Activated CD4-positive, alpha-beta T cell treated with anti-CD3 and anti-CD28 coated beads for 1 hour (primary cell): ENCODE measurements around the gene POLK.
"Not testable (repeated sequence)": the region's sequence is repeated elsewhere in the genome, so short reads cannot be mapped to it uniquely, and the experiment has no call there.

ENCODE experiments used
- DNase-seq: peaks from one replicate; pipeline ENCODE4 v3.0.0-alpha.2; 2020

The POLK gene

DNA sequence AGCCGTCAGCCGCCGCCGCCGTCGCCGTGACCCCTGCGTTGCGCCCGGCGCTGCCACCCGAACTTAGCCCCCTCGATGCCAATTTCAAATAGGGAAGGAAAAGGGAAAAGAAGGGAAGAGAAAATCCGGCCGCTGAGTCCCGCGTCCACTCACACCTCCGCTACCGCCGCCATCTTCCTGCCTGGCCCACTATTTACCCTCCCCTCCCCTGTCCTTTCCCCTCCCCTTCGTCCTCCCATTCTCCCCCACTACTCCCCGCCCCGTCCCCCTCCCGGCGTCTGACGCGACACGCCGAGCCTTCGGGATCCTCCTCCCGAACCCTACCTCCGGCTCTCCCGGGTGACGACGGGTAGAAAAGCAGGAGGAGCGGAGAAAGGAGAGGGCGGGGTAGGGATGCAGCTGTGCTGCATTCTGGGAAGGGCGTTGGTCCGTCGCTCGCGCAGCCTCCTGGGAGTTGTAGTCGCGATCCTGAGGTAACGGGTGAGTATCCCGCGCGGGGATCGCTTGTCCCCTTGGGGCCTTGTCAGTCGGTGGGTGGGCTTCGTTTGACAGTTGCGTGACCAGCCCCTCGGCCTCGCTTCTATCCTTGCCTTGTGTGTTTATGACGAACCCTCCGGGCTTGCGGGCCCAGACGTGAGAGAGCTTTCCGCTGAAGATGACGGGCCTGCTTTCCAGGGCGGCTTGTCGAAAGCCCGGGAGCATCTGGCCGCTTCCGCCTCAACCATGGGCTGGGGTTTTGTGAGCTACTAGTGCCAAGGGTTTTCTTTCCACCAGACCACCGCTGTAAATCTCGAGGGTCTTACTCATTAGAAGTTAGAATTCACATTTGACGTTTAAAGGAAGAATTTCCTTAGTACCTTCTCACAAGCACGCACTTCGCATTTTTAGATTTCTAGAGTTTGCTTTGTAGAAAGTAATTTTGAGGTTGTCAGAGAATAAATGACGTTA is at the start of gene POLK, which contains the start of gene CERT1:
Gene POLK (plus strand): TSS at position 457 of the 948 bp plus-strand sequence.
Gene CERT1 (minus strand): TSS at position 195 of the 948 bp plus-strand sequence. CDS start 422 bp downstream, outside the sequence.
- peak; percentile 87 for DNase-seq

DNA sequence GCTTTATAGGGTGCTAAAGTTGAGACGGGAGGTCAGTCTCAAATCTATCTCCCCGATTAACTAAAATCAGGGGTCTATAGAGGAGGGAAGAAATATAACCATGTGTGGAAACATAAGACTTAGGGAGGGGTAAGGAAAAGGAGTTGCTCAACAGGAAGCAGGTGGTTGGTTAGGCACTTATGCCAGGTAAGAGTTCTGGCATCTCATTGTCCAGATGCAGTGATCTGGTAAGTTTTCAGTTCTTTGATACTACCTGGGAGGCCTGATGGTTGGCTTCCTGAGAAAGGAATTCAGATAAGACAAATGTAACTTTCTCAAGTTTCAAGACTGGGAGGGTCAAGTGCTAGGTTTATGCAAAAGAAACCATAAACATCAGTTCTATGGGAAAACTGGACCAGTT is 48.0 kb upstream of the POLK start:
- no peak for DNase-seq

DNA sequence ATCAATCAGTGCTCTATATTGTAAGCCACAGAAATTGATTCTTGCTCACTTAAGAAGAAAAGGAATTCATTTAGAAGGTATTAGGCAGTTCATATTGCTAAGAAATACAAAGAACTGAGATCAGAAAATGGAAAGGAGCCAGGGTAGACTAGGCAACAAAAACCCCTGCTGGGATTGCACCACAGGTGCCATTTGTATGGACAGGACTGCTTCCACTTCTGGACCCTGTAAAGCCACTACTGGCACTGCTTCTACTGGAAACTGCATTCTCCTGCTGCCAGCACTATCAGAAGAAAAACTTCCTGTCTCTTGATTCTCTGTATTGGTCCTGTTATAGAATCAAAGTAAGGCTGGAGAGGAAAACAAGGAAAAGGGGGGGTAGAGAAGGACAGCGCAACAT is 46.2 kb upstream of the POLK start:
- DNase-seq: no peak

DNA sequence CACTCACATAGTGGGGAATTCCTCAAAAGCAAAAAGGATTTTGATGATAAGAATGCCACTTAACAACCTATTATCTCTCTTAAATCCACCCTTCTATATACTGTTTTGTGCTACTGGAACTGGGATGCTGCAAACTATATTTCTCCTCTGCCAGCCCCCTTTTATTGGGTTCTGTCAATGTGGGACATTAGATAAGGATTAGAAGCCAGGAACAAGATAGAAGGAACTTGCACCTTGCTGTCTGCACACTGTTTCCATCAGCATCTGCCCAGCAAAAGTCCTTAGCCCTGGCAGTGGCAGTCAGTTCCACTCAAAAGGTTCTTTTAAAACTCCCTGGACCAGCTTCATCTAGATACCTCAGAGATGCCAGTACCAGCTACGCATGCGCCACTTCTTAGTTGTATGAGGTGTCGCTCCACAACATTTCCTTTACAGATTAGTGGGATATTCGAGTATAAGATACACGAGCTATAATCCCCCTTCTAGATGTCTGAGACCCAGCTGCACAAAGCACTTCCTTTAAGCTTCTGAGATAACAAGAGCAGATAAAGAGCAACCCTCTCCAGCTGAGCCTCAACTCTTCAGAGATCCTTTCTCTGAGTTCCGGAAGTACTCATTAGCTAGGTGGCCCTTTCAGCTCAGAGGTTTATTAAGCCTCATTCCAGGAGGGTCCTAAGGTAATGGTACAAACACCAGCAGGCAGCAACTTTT is 45.5 kb upstream of the POLK start:
- no peak for DNase-seq

DNA sequence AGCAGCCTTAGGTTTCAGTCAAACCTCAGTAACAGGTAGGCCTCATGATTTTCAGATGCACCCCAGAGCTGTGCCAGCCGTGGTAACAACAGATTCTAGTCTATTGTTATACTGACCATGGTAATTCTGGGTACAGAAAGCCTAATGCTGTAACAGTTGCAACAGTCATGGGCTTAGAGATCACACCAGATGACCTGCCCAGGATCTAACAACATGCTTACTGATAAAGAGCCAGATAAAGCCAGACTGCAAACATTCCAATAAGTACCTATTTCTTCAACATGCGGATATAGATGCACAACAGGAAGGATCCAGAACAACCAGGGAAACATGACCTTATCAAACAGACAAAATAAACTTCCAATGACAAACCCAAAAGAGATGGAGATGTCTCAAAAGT is 43.1 kb upstream of the POLK start:
- no peak for DNase-seq

DNA sequence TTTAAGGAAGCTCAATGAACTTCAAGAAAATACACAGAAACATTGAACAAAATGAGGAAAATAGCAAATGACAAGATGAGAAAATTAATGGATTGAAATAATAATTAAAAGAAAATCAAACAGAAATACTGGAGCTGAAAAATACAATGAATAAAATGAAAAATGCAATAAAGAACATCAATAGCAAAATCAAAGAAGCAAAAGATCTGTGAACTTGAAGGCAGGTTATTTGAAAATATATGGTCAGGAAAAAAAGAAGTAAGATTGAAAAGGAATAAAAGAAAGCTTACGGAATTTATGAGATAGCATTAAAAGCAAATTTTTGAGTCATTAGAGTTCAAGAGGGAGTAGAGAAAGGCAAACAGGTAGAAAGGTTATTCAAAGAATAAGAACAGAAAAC is 42.7 kb upstream of the POLK start:
- DNase-seq: no peak

DNA sequence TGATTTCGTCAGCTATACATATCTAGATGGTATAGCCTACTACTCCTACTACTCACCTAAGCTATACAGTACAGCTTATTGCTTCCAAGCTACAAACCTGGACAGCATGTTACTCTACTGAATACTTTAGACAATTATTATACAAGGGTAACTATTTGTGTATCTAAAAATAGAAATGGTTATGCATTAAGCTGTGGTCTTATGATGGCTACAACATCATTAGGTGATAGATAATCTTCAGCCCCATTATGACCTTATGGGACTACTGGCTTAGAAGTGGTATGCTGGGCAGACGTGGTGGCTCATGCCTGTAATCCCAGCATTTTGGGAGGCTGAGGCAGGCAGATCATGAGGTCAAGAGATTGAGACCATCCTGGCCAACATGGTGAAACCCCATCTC is 40.5 kb upstream of the POLK start:
- DNase-seq: no peak

DNA sequence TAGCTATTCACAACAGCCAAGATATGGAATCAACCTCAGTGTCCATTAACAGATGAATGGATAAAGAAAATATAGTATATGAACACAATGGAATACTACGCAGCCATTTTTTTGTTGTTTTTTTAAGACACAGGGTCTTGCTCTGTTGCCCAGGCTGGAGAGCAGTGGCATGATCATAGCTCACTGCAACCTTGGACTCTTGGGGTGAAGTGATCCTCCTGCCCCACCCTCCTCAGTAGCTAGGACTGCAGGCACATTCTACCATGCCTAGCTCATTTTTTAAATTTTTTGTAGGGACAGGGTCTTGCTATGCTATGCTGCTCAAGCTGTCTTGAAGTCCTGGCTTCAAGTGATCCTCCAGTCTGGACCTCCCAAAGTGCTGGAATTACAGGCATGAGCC is 38.7 kb upstream of the POLK start:
- DNase-seq: no peak

DNA sequence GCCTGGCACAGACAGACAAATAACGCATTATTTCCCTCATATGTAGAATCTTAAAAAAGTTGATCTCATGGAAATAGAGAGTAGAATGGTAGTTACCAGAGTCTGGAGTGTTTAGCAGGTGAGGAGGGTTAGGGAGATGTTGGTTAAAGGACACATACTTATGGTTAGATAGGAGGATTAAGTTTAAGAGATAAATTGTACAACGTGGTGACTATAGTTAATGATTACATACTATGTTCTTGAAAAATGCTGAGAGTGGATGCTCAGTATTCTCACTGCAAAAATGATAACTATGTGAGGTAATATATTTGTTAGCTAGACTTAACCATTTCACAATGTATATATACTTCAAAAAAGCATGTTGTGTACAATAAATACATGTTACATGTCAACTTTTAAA is 38.2 kb upstream of the POLK start:
- no peak for DNase-seq

DNA sequence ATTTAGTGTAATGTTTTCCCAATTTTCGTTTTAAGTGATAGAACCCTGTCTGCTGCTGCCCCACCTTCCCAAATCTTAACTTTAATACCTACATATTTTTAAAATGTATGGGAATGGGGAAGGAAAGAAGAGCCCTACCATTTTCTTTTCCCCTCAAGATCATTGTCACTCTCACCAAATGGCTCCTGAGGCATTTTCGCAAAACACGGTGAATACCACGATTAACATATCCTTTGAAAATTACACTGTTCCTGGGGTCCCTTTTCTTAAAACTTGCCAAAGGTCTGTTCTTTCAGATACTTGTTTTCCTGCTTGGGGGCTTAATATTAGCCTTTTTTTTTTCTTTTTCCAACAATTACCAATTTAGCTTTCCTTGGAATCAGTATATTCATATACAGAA is 36.3 kb upstream of the POLK start:
- DNase-seq: no peak

DNA sequence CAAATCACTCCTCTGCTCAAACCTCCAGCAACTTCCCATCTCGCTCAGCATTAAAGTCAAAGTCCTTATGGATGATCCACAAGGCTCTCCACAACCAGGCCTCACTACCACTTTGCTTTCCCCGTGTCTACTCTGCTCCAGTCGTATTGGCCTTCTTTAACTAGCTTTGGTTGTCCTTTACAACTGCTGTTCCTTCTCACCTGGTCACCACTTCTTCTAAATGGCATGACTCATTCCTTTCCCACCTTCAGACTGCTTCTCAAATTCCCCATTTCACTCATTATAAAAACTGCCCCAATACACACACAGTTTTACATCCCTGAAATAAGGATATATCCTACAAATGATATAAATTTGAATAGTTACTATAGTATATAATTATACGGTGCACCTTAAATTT is 30.7 kb upstream of the POLK start:
- no peak for DNase-seq

DNA sequence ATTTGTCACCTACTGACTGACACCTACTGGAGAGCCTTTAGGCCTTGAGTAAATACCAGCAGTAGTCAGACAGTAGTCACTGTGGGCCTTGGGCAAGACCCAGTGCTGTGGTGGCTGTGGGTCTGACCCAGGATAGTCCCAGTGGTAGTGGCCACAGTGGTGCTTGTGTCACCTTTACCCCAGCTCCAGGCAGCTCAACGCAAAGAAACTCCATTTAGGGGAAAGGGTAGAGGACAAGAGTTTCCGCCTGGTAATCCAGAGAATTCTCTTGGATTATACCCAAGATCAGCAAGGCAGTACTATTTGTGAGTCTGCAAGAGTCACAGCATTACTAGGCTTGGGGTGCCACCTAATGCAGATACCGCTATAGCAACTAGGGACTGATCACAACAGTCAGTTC is 29.2 kb upstream of the POLK start:
- DNase-seq: no peak

DNA sequence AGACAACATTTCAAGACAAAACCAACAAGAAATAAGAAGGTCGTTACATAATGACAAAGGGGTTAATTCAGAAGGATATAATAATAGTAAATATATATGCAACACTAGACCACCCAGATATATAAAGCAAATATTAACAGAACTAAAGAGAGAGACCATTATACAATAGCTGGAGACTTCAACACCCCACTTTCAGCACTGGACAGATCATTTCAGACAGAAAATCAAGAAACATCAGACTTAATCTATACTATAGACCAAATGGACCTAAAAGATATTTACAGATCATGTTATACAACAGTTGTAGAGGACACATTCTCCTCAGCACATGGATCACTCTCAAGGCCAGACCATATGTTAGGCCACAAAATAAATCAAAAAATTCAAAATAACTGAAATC is 27.1 kb upstream of the POLK start:
- DNase-seq: no peak

DNA sequence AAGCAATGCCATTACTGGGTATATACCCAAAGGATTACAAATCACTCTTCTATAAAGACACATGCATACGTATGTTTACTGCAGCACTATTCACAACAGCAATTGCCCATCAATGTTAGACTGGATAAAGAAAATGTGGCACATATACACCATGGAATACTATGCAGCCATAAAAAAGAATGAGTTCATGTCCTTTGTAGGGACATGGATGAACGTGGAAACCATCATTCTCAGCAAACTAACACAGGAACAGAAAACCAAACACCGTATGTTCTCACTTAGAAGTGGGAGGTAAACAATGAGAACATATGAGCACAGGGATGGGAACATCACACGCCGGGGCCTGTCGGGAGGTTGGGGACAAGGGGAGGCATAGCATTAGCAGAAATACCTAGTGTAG is 21.8 kb upstream of the POLK start:
- not testable (repeated sequence) for DNase-seq

DNA sequence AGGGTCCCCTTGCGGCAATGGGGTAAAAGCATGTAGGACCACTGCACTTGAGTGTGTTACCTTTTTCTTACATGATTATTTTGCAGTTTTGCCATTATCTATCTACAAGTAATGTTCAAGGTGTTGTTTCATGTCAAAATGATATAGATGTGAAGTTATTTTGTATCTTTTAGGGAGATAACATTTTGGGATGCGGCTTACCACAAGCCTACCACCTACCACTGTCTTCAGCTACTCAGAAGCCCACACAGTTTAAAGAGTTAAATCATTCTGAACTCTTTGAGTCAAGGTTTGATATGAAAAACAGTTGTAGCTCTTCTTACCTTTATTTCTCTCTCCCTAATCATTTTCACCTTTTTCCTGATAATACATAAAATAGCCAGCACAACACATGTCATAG is 20.1 kb upstream of the POLK start:
- no peak for DNase-seq

DNA sequence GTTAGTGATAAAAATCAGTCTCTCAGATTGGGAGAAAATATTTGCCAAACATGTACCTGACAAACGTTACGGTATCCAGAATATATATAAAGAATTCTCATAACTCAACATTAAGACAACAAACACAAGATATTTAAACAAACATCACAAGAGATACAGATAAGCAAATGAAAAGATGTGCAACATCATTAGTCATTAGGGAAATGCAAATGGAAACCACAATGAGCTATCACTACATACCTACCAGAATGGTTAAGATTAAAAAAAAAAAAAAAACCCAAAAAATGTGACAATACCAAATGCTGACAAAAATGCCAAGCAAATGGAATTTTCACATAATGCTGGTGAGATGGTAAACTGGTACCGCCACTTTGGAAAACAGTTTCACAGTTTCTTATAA is 15.7 kb upstream of the POLK start:
- DNase-seq: no peak

DNA sequence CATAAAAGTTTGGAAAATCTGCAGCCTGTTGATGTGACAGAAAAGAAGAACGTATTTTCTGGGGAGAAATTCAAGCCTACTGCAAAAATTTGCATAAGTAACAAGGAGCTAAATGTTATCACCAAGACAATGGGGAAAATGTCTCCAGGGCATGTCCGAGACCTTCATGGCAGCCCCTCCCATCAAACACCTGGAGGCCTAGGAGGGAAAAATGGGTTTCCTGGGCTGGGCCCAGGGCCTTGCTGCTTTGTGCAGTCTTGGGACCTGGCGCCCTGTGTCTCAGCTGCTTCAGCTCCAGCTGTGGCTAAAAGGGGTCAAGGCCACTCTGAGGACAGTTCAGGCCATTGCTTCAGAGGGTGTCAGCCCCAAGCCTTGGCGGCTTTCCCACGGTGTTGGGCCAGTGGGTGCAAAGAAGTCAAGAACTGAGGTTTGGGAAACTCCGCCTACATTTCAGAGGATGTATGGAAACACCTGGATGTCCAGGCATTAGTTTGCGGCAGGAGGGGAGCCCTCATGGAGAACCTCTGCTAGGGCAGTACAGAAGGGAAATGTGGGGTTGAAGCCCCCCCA is 13.4 kb upstream of the POLK start:
- no peak for DNase-seq

DNA sequence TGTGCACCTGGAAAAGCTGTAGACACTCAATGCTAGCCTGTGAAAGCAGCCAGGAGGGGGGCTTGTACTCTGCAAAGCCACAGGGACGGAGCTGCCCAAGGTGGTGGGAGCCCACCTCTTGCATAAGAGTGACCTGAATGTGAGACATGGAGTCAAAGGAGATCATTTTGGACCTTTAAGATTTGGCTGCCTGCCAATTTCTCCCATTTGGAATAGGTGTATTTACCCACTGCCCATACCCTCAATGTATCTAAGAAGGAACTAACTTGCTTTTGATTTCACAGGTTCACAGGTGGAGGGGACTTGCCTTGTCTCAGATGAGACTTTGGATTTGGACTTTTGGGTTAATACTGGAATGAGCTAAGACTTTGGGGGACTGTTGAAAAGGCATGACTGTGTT is 12.8 kb upstream of the POLK start:
- not testable (repeated sequence) for DNase-seq

DNA sequence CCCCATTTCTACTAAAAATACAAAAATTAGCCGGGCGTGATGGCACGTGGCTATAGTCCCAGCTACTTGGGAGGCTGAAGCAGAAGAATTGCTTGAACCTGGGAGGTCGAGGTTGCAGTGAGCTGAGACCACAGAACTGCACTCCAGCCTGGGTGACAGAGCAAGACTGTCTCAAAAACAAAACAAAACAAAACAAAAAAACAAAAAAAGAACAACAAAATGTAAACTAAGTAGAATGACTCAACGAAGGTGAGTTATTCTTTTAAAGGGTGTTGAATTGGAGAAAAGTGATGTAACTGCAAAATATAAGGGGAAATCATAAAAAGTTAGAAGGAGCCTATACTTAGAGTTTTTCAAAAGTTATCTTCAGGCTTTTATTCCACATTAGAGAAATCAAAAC is 6.6 kb upstream of the POLK start:
- DNase-seq: not testable (repeated sequence)

DNA sequence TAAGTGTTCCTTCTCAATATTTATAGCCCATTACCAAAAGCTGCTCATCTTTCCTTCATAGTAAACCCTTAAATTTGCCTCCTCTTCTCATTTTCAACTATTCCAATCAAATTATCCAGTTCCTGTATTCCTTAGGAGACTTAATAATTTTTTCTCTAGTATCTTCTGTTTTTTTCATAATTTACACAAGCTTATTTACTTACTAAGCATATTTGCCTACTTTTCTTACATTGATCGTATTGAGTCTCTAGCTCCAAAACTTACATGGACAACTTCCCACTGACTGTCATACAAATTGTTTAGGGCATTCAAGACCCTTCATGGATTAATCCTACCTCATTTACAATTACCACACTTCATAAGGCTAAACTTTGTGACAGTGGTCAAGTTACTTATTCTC is 3.9 kb upstream of the POLK start:
- no peak for DNase-seq

DNA sequence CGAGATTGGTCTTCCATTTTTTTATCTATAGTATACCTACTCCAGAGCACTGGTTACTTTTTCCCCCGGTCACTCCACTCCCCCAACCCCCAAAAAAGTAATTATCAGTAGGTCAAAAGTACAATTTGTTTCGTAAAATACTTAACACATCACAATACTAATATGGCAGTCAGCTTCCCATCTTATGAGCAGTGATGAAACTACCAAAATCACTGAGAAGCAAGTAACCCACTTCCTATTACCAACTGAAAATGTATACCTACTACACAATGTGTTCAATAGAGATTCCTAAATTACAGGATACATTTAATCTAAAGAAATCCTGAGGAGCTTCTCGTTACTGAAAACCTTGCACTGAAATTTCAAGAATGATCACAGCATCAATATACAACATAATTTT is 2.1 kb upstream of the POLK start:
- DNase-seq: no peak

DNA sequence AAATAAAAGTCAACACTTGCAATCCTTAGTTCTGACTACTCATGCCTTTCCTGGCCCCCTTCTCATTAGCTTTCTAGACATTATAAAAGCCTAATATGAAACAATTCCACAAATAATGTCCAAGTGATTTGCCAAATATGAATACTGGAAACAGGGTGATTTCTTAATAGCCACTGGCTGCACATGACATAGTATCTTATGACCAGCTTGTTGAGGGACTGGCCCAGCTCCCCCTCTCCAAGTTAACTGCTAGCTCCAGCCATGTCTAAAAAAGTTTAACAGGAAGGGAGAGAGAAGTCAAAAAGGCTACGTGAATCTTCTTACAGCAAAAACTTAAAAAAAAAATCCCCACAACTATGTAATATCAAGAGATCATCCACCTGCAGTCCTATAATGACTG is 1.7 kb upstream of the POLK start:
- no peak for DNase-seq

DNA sequence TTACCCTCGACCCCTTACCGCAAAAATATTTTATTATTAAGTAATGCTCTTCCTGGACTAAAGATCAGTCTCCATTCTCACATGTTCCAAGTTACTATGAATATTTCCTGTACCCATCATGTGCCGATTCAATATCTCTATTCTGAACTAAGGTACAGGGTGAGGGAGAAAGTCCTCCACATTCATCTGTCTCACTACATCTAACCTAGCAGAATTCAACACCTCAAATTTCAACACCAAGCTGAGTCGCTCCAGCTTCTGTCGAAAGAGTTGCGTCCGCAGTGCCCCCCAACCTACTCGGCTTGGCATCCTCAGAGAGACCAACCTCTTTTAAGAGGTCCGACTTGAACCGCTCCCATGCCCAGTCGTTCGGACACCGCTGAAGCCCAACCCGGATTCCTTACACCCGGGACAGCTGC is 1.3 kb upstream of the POLK start:
- no peak for DNase-seq
